NCI-H2171 (cell line): Measurements from ENCODE around the gene SHC4.

Source experiments
- DNase-seq: peaks from one replicate; lab custom pipeline; 2025; lab: John Stamatoyannopoulos, UW

Gene SHC4

GRCh38 chr15:48850648-48851047, 113.1 kb downstream of the SHC4 start:
- peak; percentile 80 for DNase-seq

DNA sequence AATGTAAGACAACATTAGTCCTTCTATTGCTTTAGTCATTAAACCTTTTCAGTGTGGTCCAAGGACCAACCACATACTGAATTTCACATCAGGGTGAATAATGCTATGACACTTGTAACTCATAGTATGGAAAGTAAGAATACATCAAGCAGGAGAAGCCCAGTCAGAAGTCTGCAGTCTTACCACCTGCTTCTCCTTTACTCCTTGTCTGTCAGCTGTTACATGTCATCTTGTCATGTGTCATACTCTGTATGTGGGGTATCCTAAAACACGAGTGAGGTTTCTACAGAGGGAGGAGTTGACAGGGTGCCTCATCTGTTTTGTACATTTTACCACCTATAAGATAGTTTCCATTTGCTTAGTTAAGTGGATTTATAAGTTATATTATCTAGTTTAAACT, 118.6 kb downstream of the SHC4 start:
- no peak for DNase-seq

DNA sequence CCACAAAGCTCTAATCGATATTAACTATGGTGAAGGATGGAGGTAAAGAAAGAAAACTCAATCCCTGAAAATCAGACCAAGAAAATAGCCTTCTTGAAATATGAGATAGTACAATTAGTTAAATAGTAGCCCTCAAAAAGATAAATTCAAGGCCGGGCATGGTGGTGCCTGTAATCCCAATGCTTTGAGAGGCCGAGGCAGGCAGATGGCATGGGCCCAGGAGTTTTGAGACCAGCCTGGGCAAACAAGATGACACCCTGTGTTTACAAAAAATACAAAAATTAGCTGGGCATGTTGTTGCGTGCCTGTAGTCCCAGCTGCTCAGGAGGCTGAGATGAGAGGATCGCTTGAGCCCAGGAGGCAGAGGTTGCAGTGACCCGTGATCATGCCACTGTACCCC, 121.2 kb downstream of the SHC4 start:
- peak; percentile 79 for DNase-seq

DNA sequence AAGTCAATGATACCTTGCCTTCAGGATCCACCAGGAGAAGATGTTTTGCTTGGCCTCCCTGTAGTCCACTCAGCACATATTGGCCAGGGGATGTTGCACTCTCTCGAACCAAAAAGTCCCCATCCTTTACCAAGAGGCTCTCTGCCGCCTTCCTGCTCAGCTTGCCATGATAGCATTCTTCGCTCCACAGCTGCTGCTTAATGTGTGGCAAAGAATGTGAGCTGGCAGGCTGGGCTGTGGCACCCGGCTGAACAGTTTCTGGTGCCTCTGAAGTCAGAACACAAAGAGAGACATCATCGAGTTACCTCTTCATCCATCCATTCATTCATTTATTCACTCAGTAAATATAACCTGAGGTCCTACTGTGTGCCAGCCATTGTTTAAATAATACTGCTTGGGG, 129.0 kb downstream of the SHC4 start:
- no peak for DNase-seq

GRCh38 chr15:48833526-48834239, 130.0 kb downstream of the SHC4 start:
- no peak for DNase-seq

DNA sequence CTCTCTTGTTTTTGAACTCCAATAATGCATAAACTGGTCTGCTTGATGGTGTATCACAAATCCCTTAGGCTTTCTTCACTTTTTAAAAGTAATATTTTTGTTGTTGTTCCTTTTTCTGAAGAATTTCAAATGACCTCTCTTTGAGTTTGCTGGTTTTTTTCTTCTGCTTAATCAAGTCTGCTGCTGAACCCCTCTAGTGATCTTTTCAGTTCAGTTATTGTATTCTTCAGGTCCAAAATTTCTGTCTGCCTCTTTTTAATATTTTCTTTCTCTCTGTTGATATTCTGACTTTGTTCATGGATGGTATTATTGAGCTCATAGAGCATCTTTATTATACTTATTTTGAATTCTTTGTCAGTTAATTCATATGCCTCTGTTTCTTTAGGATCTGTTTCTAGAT, 131.1 kb downstream of the SHC4 start:
- DNase-seq = no peak

DNA sequence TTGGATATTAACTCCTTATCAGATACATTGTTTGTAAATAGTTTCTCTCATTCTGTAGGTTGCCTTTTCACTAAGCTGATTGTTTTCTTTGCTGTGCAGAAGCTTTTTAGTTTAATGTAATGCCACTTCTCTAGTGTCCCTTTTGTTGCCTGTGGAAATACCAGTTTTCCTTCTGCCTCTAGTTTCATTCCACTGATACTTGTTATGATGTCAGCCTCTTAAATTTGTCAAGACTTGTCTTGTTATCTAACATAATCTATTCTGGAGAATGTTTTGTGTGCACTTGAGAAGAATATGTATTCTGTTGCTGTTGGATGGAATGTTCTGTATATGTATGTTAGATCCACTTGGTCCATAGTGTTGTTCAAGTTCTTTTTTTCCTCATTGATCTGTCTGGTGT, 134.8 kb downstream of the SHC4 start:
- DNase-seq = no peak

DNA sequence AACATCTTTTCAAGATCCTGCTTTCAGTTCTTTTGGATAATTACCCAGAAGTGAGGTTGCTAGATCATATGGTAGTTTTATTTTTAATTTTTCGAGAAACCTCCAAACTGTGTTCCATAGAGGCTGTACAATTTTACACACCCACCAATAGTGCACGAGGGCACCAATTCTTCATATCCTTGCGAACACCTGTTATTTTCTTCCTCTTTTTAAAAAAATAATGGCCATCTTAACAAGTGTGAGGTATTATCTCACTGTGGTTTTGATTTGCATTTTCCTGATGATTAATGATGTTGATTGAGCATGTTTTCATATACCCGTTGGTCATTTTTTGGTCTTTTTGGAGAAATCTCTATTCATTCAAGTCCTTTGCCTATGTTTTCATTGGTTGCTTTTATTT, 135.2 kb downstream of the SHC4 start:
- DNase-seq = no peak

- DNase-seq = no peak
Measured at GRCh38 chr15:48825075-48825474, 138.6 kb downstream of the SHC4 start.

- DNase-seq = no peak
Measured at GRCh38 chr15:48823706-48824105, 140.0 kb downstream of the SHC4 start.

GRCh38 chr15:48823237-48823636, 140.5 kb downstream of the SHC4 start:
- DNase-seq = no peak

GRCh38 chr15:48814286-48814685, 149.4 kb downstream of the SHC4 start:
- no peak for DNase-seq

GRCh38 chr15:48811325-48811958, 152.3 kb downstream of the SHC4 start:
- DNase-seq = no peak

- peak; percentile 99 for DNase-seq
Measured at GRCh38 chr15:48810414-48811324, 153.1 kb downstream of the SHC4 start, which contains the start of gene CEP152. Gene CEP152 (minus strand): TSS chr15:48811069. CDS start chr15:48805649, 5,420 bp downstream.

GRCh38 chr15:48806151-48806550, 157.6 kb downstream of the SHC4 start:
- peak; percentile 4 for DNase-seq

GRCh38 chr15:48805591-48805990, 158.1 kb downstream of the SHC4 start:
- no peak for DNase-seq

DNA sequence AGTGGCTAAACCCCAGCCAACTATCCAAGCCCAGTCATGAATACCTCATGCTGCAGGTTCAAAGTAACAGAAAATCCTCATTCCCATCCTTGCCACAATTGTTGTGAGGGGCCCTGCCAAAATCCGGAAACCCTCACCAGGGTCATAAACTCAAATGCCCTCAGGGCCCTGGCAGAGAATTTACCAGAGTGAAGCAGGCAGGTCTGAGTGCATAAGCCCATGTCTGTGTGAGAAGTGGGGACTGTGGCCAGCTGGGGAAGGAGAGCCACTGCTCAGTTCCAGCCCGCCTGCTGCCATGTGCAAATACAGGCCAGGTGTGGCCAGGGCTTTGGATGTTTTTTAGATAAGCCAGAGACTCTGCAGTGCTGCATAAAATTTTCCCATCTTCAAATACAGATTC, 159.8 kb downstream of the SHC4 start:
- DNase-seq = no peak

- no peak for DNase-seq
Measured at GRCh38 chr15:48802867-48803266, 160.9 kb downstream of the SHC4 start.

GRCh38 chr15:48802257-48802656, 161.5 kb downstream of the SHC4 start:
- no peak for DNase-seq

GRCh38 chr15:48800811-48801455, 162.8 kb downstream of the SHC4 start:
- no peak for DNase-seq

DNA sequence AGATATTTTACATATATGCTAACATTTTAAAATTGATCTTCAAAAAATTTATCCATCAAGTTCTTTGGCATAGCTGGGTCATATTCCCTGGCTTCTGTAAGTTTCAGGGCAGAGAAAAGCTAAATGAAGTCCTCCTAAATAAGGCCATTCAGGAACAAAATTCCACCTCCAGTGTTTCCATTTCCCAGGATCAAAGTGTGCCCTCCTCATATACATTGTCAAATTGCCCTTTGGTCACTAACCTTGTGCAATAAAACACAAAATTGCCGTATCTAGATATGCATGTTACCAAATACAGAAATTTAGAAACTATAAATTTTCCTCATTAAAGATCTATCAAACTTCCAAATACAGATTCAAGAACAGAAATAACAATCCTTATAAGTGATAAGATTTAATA, 163.5 kb downstream of the SHC4 start:
- DNase-seq = no peak

- DNase-seq = peak; percentile 89
Measured at GRCh38 chr15:48798319-48798718, 165.4 kb downstream of the SHC4 start.
